ENCODE data around the gene C15orf39. TPM values are rescaled to one million over a fixed set of nuclear protein-coding genes. Genes with fewer than 3 reads are reported as not detected.

C15orf39 gene
- total and polyA plus RNA-seq, 9 of the 15 experiments (the other 6 are each of a cell fraction or from before 2014, with no cell fraction given), result 0.31 to 29.8 (median 4.4) TPM

DNA sequence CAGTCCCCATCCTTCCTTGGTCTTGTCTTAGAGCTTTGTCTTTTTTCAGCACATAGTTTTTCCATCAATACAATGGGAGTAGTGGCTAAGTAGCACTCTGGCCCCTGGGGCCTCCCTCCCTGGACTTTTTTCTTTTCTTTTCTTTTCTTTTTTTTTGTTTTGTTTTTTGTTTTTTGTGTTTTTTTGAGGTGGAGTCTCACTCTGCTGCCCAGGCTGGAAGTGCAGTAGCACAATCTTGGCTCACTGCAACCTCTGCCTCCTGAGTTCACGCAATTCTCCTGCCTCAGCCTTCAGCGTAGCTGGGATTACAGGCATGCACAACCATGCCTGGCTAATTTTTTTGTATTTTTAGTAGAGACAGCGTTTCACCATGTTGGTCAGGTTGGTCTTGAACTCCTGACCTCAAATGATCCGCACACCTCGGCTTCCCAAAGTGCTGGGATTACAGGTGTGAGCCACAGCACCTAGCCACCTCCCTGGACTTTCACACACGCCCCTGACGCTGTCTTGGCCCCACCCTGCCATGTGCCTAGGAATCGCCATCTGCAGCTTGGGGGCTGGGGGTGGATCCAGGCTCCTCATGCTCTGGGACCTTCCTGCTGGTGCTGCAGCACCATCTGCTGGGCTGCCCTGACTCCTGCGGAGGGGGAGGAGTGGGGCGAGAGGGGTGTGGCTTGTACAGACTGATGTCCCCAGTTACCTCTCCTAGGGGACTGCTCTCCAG, 2.8 kb downstream of the C15orf39 start (continued):
- TF ChIP-seq, protein P1, sequence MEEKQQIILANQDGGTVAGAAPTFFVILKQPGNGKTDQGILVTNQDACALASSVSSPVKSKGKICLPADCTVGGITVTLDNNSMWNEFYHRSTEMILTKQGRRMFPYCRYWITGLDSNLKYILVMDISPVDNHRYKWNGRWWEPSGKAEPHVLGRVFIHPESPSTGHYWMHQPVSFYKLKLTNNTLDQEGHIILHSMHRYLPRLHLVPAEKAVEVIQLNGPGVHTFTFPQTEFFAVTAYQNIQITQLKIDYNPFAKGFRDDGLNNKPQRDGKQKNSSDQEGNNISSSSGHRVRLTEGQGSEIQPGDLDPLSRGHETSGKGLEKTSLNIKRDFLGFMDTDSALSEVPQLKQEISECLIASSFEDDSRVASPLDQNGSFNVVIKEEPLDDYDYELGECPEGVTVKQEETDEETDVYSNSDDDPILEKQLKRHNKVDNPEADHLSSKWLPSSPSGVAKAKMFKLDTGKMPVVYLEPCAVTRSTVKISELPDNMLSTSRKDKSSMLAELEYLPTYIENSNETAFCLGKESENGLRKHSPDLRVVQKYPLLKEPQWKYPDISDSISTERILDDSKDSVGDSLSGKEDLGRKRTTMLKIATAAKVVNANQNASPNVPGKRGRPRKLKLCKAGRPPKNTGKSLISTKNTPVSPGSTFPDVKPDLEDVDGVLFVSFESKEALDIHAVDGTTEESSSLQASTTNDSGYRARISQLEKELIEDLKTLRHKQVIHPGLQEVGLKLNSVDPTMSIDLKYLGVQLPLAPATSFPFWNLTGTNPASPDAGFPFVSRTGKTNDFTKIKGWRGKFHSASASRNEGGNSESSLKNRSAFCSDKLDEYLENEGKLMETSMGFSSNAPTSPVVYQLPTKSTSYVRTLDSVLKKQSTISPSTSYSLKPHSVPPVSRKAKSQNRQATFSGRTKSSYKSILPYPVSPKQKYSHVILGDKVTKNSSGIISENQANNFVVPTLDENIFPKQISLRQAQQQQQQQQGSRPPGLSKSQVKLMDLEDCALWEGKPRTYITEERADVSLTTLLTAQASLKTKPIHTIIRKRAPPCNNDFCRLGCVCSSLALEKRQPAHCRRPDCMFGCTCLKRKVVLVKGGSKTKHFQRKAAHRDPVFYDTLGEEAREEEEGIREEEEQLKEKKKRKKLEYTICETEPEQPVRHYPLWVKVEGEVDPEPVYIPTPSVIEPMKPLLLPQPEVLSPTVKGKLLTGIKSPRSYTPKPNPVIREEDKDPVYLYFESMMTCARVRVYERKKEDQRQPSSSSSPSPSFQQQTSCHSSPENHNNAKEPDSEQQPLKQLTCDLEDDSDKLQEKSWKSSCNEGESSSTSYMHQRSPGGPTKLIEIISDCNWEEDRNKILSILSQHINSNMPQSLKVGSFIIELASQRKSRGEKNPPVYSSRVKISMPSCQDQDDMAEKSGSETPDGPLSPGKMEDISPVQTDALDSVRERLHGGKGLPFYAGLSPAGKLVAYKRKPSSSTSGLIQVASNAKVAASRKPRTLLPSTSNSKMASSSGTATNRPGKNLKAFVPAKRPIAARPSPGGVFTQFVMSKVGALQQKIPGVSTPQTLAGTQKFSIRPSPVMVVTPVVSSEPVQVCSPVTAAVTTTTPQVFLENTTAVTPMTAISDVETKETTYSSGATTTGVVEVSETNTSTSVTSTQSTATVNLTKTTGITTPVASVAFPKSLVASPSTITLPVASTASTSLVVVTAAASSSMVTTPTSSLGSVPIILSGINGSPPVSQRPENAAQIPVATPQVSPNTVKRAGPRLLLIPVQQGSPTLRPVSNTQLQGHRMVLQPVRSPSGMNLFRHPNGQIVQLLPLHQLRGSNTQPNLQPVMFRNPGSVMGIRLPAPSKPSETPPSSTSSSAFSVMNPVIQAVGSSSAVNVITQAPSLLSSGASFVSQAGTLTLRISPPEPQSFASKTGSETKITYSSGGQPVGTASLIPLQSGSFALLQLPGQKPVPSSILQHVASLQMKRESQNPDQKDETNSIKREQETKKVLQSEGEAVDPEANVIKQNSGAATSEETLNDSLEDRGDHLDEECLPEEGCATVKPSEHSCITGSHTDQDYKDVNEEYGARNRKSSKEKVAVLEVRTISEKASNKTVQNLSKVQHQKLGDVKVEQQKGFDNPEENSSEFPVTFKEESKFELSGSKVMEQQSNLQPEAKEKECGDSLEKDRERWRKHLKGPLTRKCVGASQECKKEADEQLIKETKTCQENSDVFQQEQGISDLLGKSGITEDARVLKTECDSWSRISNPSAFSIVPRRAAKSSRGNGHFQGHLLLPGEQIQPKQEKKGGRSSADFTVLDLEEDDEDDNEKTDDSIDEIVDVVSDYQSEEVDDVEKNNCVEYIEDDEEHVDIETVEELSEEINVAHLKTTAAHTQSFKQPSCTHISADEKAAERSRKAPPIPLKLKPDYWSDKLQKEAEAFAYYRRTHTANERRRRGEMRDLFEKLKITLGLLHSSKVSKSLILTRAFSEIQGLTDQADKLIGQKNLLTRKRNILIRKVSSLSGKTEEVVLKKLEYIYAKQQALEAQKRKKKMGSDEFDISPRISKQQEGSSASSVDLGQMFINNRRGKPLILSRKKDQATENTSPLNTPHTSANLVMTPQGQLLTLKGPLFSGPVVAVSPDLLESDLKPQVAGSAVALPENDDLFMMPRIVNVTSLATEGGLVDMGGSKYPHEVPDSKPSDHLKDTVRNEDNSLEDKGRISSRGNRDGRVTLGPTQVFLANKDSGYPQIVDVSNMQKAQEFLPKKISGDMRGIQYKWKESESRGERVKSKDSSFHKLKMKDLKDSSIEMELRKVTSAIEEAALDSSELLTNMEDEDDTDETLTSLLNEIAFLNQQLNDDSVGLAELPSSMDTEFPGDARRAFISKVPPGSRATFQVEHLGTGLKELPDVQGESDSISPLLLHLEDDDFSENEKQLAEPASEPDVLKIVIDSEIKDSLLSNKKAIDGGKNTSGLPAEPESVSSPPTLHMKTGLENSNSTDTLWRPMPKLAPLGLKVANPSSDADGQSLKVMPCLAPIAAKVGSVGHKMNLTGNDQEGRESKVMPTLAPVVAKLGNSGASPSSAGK (IDR thresholded peaks at IDR 0.05), result peak; percentile 84; the same call in 1 of the 2 replicates
- peak; percentile 39; the same call in 1 of the 2 replicates for TF ChIP-seq EP300 (IDR thresholded peaks at IDR 0.05; ENCODE audit: low read length)
- peak; percentile 68; the same call in 1 of the 2 replicates for TF ChIP-seq ESRRA (IDR thresholded peaks at IDR 0.05; ENCODE audit: borderline replicate concordance, low read depth)
- 0 out of 2 replicates have a peak, but pooled peaks have one; percentile 18 for TF ChIP-seq GABPA (tag; conservative IDR thresholded peaks at IDR 0.05; ENCODE audit: low read depth)
- peak; percentile 93 to 99 for TF ChIP-seq MAZ (CRISPR knock-in tag; conservative IDR thresholded peaks at IDR 0.05 in 1 of 2, IDR thresholded peaks at IDR 0.05 in 1 of 2)
- TF ChIP-seq KLF6 (CRISPR knock-in tag; IDR thresholded peaks at IDR 0.05; ENCODE audit: borderline replicate concordance), result peak; percentile 67; the same call in 1 of the 2 replicates
- TF ChIP-seq RBM17 (IDR thresholded peaks at IDR 0.05; ENCODE audit: borderline replicate concordance, low read depth, low read length), result no peak
